PFSK-1 (cell line): ENCODE data around the gene WSCD2.

Experiments used
- FOXP2 ChIP-seq: optimal IDR thresholded peaks from 2 replicates; pipeline ENCODE3; 2011; ENCODE audit warnings: borderline replicate concordance, control low read depth, inconsistent platforms; ENCODE audit not compliant: insufficient read depth; ENCODE audit errors: extremely low read length, extremely low read depth
- POLR2AphosphoS5 ChIP-seq: IDR thresholded peaks from 2 replicates; pipeline ENCODE4 v1.6.1; 2012; ENCODE audit warnings: low read depth, mild to moderate bottlenecking, control low read depth, low read length, moderate library complexity
- SIN3A ChIP-seq: IDR thresholded peaks from 2 replicates; pipeline ENCODE4 v1.6.1; 2012; ENCODE audit warnings: mild to moderate bottlenecking, low read length, moderate library complexity, borderline replicate concordance; ENCODE audit not compliant: insufficient read depth
- TAF1 ChIP-seq: IDR thresholded peaks from 2 replicates; pipeline ENCODE4 v1.6.1; 2012; ENCODE audit warnings: low read length, control low read depth, borderline replicate concordance; ENCODE audit not compliant: insufficient read depth
- TF ChIP-seq, protein P1 (sequence below), 2 experiments: IDR thresholded peaks; 2 replicates each; pipeline versions ENCODE4 v1.6.1 to v1.8.0; 2011 to 2012; ENCODE audit warnings: low read depth in 2 of 2, low read length in 2 of 2, control low read depth in 1 of 2, inconsistent platforms in 1 of 2, mild to moderate bottlenecking in 1 of 2, moderate library complexity in 1 of 2; ENCODE audit not compliant: insufficient read depth in 1 of 2

Gene WSCD2

DNA sequence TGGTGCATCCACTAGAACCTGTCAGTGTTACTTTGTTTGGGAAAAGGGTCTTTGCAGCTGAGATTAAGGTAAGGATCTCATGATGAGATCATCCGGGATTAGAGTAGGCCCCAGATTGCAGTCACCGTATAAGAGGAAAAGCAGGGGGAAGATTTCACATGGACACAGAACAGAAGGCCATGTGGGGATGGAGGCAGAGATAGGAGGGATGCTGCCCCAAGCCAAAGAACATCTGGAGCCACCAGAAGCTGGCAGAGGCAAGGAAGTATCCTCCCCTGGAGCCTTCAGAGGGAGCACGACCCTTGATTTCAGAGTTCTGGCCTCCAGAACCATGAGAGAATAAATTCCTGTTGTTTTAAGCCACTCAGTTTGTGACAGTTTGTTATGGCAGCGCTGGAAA, 170.4 kb downstream of the WSCD2 start:
- TF ChIP-seq FOXP2 (no peak), POLR2AphosphoS5 (no peak), TAF1 (no peak), SIN3A (no peak)
- TF ChIP-seq, protein P1, sequence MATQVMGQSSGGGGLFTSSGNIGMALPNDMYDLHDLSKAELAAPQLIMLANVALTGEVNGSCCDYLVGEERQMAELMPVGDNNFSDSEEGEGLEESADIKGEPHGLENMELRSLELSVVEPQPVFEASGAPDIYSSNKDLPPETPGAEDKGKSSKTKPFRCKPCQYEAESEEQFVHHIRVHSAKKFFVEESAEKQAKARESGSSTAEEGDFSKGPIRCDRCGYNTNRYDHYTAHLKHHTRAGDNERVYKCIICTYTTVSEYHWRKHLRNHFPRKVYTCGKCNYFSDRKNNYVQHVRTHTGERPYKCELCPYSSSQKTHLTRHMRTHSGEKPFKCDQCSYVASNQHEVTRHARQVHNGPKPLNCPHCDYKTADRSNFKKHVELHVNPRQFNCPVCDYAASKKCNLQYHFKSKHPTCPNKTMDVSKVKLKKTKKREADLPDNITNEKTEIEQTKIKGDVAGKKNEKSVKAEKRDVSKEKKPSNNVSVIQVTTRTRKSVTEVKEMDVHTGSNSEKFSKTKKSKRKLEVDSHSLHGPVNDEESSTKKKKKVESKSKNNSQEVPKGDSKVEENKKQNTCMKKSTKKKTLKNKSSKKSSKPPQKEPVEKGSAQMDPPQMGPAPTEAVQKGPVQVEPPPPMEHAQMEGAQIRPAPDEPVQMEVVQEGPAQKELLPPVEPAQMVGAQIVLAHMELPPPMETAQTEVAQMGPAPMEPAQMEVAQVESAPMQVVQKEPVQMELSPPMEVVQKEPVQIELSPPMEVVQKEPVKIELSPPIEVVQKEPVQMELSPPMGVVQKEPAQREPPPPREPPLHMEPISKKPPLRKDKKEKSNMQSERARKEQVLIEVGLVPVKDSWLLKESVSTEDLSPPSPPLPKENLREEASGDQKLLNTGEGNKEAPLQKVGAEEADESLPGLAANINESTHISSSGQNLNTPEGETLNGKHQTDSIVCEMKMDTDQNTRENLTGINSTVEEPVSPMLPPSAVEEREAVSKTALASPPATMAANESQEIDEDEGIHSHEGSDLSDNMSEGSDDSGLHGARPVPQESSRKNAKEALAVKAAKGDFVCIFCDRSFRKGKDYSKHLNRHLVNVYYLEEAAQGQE (IDR thresholded peaks at IDR 0.05; ENCODE audit: insufficient read depth in 1 of 2, low read depth in 2 of 2, low read length in 2 of 2) = no peak
